Cardiac muscle cell (in vitro differentiated cells and primary cell): Measurements from ENCODE around the gene MAGEA9B. TPM values are rescaled to one million over a fixed set of nuclear protein-coding genes. Genes with fewer than 3 reads are reported as not detected.
A peak's percentile ranks its signal among the peaks of the same experiment; 100 is the strongest.
"Not testable (repeated sequence)": the region's sequence is repeated elsewhere in the genome, so short reads cannot be mapped to it uniquely, and the experiment has no call there.

Experiments
- DNase-seq, 2 donors: peaks; one replicate each; pipeline versions ENCODE4 v3.0.0 to v3.0.0-alpha.2; 2010 to 2017; ENCODE audit warnings: low read depth in 1 of 2, low spot score in 1 of 2
- H3K27ac ChIP-seq: fragments of 200-600 bp; sonication (generic); 2 replicates; pipeline ENCODE4 v1.5.1; 2016
- H3K27me3 ChIP-seq: fragments of 200-600 bp; sonication (generic); 2 replicates; pipeline ENCODE4 v1.6.0; 2016; ENCODE audit warnings: control low read depth
- H3K36me3 ChIP-seq: fragments of 200-600 bp; sonication (generic); 2 replicates; pipeline ENCODE4 v1.5.1; 2016; ENCODE audit warnings: control low read depth
- H3K4me1 ChIP-seq: fragments of 200-600 bp; sonication (generic); 2 replicates; pipeline ENCODE4 v1.8.1; 2017; ENCODE audit warnings: low read depth, mild to moderate bottlenecking, mixed run types
- H3K4me3 ChIP-seq: fragments of 200-600 bp; sonication (generic); 2 replicates; pipeline ENCODE4 v1.5.1; 2016; ENCODE audit warnings: mild to moderate bottlenecking
- H3K9me3 ChIP-seq: fragments of 200-600 bp; sonication (generic); 2 replicates; pipeline ENCODE4 v1.5.1; 2017; ENCODE audit warnings: low read depth, mild to moderate bottlenecking, control low read depth
- polyA plus RNA-seq: library from polyadenylated mRNA; unstranded; fragments of >200 nt; fragmentation: Nextera tagmentation; extraction: Ambion mirVana; gene quantifications from 2 replicates; pipeline ENCODE4 v1.2.1, GENCODE V29; 2016
- total RNA-seq: library from RNA; depleted of rRNA; stranded (reverse); fragments of >200 nt; gene quantifications from 2 replicates; pipeline ENCODE4 v1.2.3, GENCODE V29; 2016
- TF ChIP-seq, protein P1 (sequence below): IDR thresholded peaks from 2 replicates; pipeline ENCODE4 v1.5.1; 2012; ENCODE audit warnings: low read depth, mild to moderate bottlenecking, low read length

The MAGEA9B gene
- total and polyA plus RNA-seq, 2 experiments from 2014 or later: not detected

DNA sequence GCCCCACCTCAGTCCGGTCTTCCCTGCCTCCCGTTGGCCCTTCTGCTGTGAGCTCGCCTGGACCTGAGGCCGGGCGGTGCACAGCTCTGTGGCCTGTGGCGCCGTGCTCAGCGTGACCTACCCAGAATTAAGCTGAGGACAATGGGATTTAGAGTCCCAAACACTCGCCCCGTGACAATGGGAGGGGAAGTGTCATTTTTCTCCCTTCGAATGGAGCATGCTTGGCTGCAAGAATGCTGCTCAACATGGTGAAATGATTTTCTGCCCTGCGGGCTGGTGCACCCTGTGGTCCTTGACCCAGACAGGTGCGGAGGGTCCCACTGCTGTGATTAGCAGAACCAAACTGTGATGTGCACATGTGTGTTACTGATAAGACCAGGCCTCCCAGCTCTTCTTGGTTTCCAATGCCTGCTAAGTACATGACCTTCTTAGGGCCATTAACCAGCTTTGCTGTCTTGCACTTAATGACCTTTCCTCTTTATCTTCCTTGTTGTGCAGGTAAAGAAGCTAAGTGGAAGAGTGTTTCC, 45.7 kb downstream of the MAGEA9B start:
- TF ChIP-seq, protein P1, sequence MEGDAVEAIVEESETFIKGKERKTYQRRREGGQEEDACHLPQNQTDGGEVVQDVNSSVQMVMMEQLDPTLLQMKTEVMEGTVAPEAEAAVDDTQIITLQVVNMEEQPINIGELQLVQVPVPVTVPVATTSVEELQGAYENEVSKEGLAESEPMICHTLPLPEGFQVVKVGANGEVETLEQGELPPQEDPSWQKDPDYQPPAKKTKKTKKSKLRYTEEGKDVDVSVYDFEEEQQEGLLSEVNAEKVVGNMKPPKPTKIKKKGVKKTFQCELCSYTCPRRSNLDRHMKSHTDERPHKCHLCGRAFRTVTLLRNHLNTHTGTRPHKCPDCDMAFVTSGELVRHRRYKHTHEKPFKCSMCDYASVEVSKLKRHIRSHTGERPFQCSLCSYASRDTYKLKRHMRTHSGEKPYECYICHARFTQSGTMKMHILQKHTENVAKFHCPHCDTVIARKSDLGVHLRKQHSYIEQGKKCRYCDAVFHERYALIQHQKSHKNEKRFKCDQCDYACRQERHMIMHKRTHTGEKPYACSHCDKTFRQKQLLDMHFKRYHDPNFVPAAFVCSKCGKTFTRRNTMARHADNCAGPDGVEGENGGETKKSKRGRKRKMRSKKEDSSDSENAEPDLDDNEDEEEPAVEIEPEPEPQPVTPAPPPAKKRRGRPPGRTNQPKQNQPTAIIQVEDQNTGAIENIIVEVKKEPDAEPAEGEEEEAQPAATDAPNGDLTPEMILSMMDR: no peak
- peak in 1 of 2 donors; percentile 3 for DNase-seq
- peak overlapping the region; percentile 66 for H3K4me3 ChIP-seq
- peak overlapping the region; percentile 92 for H3K27ac ChIP-seq
- no peaks in the 10 kb centered on the region for H3K4me1 ChIP-seq
- no peaks in the 10 kb centered on the region for H3K9me3 ChIP-seq
- no peaks in the 10 kb centered on the region for H3K27me3 ChIP-seq
- H3K36me3 ChIP-seq: no peaks in the 10 kb centered on the region

DNA sequence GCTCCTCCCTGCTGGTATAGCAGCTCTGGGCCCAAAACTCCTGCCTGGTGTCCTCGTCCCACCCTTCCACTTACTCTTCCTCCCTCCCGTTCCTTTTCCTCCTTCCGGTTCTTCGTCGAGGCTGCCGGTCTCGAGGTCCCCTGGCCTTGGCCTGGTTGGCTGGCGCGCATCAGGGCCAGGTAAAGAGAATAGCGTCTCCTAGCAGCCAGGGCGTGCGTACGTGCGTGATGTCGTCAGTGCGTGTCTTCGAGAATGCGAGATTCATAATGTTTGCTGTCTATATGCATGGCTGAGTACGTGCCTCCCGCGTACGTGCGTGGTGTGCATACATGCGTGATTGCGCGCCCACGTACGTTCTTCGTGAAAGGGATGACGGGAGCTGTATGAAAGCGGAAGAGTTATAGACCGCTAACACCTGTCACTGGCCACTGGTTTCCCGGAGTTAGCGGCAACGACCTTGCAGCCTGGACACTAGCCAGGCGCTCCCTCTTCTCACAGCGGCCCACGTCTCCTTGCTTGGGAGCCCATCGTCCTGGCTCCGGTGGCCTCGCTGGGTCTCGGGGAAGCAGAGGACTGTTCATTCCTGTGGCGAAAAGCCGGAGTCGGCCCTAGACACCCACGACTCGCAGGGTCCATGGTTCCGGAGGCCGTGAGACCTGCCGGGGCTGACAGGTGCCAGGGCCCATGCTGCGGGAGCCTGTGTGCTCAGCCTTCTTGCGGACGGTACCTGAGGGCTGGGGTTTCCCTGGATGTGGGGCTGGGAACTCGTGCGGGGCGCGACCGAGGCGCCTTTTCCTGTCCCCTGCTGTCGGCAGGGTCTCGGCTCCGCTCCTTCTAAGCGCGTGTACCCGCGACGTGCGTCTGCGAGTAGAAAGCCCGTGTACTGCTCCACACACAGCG, 46.4 kb downstream of the MAGEA9B start, which contains the start of gene EOLA1:
Gene EOLA1 (plus strand): TSS at position 392 of the 900 bp plus-strand sequence. CDS start 4,619 bp downstream, outside the sequence.
- peak within 1 kb of the TSS; percentile 66 for H3K4me3 ChIP-seq
- H3K27me3 ChIP-seq: no peaks in the 10 kb centered on the region
- TF ChIP-seq, protein P1: no peak
- peak; percentile 88 to 97 for DNase-seq
- peak within 1 kb of the TSS; percentile 92 for H3K27ac ChIP-seq
- H3K4me1 ChIP-seq: no peaks in the 10 kb centered on the region
- no peaks in the 10 kb centered on the region for H3K36me3 ChIP-seq
- no peaks in the 10 kb centered on the region for H3K9me3 ChIP-seq

DNA sequence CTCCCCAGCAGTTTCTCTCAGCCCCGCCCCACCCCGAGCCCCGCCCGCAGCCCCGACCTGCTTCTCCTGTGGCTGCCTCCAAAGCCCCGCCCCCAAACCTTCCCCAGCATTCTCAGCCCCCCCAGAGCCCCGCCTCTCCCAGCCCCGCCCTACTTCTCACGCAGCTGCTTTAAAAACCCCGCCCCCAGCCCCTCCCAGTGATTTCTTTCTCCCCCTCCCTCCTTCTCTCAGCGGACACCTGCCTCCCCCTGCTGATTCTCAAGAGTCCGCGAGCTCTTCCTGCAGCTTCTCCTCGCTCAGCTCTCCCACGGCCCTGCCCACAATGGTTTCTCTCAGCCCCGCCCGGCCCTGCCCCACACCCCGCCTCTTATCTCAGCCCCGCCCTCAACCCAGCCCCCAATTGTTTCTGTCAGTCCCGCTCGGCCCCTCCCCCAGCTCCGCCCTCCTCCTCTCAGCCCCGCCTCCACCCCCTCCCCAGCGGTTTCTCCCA, 47.1 kb downstream of the MAGEA9B start:
- H3K27ac ChIP-seq: peak overlapping the region; percentile 92
- DNase-seq: peak; percentile 92 to 93
- TF ChIP-seq, protein P1: no peak

DNA sequence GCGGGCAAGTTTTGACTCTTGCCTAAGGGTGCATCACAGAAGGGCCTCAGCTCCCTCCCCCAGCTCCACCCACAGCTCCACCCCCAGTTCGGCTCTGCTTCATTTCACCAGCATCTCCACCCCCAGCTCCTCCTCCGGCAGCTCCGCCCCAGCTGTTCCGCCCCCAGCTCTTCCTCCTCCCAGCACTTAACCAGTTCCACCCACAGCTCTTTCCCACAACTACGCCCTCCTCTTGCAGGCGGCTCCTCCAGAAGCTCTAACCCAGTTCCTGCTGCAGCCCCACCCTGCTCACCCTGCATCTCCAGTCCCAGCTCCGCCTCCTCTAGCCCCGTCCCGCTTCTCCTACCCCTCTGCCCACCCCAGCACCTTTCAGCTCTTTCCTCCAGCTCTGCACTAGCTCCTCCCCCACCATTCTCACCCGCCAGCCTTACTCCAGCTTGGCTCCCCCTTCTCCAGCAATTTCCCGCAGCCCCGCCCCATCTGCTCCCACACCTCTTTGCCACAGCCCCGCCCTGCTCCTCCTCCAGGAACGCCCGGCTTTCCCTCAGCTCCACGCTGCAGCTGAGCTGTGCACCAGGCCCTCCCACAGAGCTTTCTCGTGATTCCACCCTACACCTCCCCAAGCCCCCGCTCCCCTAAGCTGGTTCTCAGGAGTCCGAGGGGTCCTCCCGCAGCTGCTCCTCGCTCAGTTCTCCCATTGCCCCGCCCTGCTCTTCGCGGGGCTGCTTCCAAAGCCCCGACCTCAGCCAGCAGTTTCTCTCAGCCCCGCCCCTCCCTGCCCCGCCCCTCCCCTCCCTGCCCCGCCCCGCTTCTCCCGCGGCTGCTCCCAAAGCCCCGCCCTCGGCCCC, 47.8 kb downstream of the MAGEA9B start:
- Histone ChIP-seq H3K36me3 (no peaks in the 10 kb centered on the region), H3K4me3 (peak overlapping the region; percentile 41), H3K27ac (peak overlapping the region; percentile 78), H3K27me3 (no peaks in the 10 kb centered on the region), H3K4me1 (no peaks in the 10 kb centered on the region), H3K9me3 (no peaks in the 10 kb centered on the region)
- DNase-seq: peak; percentile 86 to 96
- TF ChIP-seq, protein P1: no peak

More for the DNA sequence above, 47.1 kb downstream of the MAGEA9B start:
- no peaks in the 10 kb centered on the region for H3K27me3 ChIP-seq
- no peaks in the 10 kb centered on the region for H3K36me3 ChIP-seq
- H3K4me1 ChIP-seq: no peaks in the 10 kb centered on the region
- peak overlapping the region; percentile 66 for H3K4me3 ChIP-seq
- no peaks in the 10 kb centered on the region for H3K9me3 ChIP-seq

DNA sequence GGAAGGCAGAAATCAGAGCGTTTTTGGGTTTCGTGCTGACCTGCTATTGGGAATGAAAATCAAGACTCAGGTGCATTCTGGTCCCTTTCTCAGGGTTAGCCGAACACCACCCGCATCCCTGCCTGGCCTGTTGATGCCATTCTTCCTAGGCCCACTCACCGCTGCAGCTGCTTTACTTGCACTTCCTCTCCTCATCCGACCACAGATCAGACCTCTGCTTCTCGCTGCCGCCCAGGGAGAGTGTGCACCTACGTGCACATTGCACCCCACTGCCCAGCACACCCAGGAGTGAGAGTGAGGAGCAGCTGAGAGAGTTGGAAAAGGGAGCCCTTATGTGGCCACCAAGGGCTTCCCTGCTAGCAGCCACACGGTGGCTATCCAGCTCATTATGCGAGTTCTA, 49.8 kb downstream of the MAGEA9B start:
- H3K27ac ChIP-seq, H3K9me3 ChIP-seq, H3K36me3 ChIP-seq, H3K4me1 ChIP-seq, DNase-seq, H3K27me3 ChIP-seq, H3K4me3 ChIP-seq: not testable (repeated sequence)

DNA sequence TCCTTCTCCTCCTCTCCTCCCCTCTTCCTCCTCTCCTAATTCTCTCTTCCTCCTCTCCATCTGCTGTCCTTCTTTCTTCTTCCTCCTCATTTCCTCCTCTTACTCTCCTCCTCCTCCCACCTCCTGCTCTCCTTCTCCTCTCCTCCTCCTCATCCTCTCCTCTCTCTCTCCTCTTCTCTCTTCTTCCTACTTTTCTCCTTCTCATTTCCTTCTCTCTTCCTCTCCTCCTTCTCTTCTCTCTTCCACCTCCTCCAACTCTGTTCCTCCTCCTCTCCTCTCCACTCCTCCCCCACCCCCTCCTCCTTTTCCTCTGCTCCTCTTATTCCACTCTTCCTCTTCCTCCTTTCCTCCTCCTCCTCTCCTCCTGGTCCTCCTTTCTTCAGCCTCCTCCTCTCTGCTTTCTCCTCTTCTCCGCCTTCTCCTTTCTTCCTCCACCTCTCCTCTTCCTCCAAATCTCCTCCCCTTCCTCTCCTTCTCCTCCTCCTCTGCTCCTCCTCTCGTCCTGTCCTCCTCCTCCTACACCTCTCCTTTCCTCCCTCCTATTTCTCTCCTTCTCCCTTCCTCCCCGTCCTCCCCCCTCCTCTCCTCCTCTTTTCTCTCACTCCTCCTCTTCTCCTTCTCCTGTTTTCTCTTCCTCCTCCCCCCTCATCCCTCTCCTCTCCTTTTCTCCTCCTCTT, 52.2 kb downstream of the MAGEA9B start:
- not testable (repeated sequence) for H3K4me3 ChIP-seq, H3K36me3 ChIP-seq, H3K27me3 ChIP-seq, H3K4me1 ChIP-seq, DNase-seq, H3K9me3 ChIP-seq, H3K27ac ChIP-seq

DNA sequence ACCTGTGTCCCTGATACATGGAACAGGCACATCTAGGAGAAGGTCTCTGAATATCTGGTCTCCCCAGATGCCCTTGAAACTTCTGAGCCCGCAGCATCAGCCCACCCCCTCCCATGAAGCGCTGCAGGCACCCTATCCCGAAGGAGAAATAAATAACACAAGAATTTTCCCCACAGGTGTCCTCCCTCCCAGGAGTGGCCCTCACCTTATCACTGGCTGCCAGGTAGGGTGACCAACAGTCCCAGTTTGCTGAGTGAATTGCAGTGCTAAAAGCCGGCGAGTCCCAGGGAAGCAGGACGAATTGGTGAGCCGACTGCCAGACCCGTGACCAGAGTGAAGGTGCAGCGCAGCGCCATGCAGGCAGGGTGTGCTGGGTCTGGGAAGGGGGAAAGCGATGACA, 53.3 kb downstream of the MAGEA9B start:
- not testable (repeated sequence) for H3K9me3 ChIP-seq, H3K4me1 ChIP-seq, DNase-seq, H3K36me3 ChIP-seq, H3K27me3 ChIP-seq, H3K4me3 ChIP-seq, H3K27ac ChIP-seq

DNA sequence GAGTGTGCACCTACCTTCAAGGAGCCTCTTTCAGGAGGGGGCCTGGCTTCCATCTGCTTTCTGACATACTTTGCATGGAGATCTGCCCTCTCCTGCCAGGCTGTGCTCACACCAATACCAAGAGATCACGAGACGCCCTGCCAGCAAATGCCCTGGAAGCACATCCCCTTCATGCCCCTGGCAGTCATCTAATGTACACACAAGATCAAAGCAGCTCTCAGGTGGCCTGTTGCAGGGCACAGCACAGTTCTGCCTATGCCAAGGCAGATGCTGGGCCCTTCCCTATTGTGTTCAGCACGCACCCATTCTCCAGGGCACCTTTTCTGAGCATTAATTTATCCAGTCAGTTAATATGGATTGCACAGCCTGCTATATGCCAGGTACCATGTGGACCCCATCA, 54.4 kb downstream of the MAGEA9B start:
- H3K4me1 ChIP-seq, H3K36me3 ChIP-seq, DNase-seq, H3K9me3 ChIP-seq, H3K4me3 ChIP-seq, H3K27me3 ChIP-seq, H3K27ac ChIP-seq: not testable (repeated sequence)
